ENCODE measurements around the gene ATXN1.
A peak's percentile ranks its signal among the peaks of the same experiment; 100 is the strongest.

Gene ATXN1

DNA sequence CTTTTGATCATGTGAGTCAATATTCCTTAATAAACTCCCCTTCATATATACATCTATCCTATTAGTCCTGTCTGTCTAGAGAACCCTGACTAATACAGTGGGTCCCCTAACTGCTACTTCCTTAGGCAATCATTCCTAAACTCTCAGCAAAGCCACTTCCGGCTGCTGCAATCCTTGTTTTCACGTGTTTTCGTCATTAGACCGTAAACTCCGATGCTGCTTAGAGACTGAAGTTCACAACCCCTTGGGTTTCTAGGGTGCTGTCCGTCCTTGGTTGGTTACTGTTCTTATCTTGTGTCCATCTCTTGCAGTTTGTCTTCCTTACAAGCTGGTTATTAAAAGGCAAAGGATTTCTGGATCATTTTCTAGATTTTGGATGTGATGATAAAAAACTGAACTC is 416.5 kb downstream of the ATXN1 start:
- no peak for DNase-seq

DNA sequence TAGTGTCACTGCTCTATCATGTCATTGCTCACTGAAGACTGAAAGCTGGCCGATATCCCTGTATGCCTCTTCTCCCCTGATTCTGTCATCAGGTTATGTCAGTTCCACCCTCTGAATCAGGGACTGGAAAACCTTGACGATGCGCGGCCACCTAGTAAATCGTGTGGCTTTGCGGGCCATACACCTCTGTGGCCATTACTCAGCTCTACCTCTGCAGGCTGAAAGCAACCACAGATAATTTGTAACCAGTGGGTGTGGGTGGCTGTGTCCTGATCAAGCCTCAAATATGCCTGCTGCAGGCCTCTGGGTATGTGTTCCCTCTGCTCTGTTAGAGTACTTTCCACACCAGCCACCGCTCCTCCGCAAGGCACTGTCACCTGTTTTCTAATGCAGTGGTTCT is 417.7 kb downstream of the ATXN1 start:
- DNase-seq = no peak

DNA sequence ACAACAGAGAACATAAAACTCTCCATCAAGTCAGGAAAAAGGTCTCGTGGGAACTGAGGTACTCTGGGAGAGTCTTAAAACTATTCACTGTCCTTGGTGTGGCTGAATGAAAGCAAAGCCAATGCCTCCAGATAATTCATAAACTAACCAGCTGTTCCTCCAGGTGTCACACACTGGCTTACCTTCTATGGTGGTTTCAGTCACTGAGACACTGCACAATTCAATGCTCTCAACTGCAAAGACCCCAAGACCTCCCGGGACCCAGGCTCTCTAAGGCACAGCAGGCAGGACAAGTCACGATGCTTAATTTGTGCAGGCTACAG is 422.0 kb downstream of the ATXN1 start:
- DNase-seq = no peak

DNA sequence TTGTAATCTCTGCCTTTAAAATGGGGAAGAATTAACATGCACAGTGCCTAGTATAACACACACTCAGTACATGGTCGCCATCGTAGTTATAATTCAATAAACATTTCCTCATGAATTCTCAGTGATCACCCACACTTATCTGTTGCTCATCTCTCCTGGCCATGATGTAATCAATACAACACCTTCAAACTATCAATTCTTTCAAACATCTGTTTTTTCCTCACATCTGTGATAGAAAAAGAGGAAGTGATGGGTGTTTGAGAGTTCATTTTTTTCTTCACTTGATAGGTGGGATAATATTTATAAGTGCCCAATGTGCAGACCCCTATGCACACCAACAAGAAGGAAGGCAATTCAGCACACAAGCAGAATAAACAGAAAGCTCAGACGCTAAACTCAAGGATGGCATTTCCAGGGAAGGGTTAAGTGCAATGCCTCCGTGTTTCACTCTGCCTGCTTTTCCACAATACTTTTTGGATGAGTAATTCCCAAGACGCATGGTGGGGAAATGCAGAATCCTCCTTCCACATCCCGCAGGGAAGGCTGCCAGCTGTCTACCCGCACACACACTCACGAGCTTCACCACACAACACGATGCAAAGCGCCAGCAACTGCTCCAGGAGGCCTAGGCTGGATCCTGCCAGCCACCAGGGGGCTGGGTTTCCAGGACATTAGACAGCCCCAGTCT is 422.5 kb downstream of the ATXN1 start:
- no peak for DNase-seq

DNA sequence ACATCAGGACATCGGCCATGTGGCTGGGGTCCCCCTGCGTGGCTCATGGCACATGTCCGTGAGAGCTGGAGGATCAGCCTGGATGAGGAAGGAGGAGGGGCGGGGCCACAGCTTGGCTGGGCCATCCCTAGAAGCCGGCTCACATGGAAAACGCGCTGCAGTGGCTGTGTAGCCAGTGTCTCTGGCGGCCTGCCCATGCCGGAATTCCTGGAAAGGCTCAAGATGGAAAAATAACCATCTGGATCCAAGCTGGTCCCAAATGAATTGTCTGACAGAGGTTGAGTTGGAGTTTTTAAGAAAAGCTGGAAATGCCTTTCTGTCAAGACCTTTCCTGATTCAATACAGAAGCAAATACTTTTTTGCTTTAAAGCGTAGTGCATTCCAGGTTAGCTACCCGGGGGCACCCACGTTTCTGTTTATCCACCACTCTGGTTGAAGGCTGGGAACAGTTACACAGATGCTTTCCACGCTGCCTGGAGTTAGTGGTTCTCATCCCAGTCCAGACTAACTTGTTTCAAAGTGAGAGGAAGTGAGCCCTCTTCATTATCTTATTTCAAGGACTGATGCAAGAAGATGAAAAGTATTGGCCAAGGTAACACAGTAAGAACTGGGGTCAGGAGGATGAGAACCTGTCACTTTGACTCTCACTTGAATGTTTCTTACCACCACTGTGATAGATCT is 423.8 kb downstream of the ATXN1 start:
- no peak for DNase-seq

DNA sequence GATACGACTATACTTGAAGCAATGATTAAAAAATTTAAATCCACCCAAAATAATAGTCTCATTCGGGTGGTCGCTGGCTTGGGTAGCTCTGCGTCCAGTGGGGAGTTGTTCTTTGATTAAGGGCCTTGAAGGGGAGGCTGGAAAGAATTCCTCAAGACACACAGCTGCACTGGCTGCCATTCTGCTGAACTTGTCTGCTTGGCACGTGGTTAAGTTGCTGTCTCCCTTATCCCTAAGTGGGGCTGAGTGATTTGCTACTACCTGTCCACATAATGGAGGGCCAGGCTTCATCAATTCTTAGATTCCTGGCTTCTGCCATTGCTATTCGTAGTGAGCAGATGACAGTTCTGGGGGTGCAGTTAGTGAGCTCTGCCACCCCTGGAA is 424.4 kb downstream of the ATXN1 start:
- DNase-seq = no peak

DNA sequence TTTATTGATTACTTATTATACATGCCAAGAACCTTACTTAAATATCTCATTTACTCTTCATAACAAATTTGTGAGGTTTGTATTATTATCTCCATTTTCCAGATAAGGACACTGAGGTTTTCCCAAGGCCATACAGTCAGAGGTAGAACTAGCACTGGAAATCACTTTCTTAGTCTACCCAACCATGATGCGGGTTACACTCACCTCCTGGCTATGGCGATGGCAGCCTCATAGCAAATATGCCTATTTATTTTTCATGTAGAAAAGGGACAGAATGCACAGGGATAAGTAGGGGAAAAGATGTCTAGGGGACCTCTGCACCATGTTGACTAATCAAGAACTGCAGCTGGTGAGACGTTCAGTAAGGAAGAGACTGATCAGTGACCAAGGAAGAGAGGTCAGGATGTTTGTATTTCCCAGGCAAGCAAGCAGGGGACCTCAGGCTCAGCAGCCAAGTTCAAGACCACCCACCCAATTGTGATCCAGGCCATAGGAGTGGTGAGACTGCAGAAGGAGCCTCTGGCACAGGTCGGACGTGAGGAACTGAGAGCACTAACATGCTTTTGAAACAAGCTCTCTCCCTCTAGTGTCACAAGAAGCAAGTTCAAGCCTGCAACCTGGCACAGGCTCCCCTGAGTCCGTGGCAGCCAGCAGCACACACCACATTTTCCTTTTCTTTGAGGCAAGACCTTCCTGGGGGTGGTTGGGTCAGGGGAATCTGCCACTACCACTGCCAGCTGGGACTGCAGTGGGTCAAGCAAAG is 425.0 kb downstream of the ATXN1 start:
- DNase-seq = no peak

DNA sequence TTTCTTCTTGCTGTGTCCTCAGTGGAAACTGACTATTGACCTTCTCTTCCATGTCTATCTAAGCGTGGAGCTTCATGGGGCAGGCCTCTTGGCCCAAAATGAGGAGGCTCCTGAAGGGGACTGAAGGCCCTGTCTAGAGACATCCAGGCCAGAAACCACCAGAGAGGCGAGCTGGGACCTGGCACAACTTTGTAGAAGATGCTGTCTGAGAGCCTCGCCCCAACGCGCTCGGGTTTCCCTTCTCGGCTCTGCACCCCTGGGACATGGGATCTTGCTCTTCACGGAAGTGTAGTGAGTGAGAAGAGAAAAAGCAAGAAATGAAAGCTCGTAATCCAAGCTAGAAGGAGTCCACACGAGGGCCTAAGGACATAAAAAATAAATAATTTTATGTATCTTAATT is 426.1 kb downstream of the ATXN1 start:
- no peak for DNase-seq

DNA sequence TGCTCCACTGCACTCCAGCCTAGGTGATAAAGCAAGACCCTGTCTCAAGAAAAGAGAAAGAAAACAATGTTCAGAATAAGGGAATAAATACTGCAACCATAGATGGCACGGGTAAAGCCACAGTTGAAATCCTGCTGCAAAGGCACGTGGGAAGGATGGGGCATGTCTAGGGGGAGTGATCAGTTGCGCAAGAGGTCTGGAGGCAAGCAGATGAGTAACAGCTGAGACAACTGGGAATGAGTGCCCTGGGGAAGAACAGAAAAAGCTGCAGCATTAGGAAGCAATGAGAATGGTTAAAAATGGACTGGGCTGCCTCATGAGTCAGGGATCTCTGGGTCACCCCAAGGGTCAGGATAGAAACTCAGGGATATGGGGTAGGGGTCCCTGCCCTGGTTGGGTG is 426.6 kb downstream of the ATXN1 start:
- no peak for DNase-seq

DNA sequence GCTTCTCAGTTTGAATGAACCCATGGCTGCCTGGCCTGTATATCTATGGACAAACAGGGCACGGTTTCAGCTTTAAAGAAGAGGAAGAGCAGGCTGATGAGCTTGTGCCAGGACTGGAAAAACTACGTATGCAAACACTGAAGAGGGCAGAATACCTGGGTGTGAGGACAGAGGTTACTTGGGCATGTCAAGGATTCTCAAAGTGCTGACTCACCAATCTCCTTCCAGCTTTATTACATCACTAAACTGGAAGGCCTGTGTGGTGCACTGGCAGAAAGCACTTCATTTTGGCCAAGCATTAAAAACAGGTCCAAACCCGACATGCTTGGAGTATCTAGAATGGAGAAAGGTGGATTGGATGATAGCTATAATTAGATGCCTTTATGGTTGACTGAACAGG is 427.7 kb downstream of the ATXN1 start:
- no peak for DNase-seq

DNA sequence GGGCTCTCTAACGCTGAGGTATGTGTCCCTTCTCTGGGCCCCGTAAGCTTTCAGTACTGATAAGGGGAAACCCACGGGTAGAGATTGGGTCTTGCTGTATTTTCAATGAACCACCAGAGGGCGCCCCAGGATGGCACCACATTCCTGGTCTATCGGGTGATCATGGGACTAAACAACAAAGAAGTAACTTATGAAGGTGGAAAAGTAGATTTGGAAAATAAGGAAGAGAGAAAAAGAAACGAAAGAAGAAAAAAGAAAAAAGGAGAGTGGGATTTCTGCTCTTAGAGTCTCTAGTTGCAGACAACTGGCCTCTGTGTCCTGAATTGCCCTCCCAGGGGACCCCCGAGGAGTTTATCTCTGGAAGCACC is 429.1 kb downstream of the ATXN1 start:
- DNase-seq = peak; percentile 5

DNA sequence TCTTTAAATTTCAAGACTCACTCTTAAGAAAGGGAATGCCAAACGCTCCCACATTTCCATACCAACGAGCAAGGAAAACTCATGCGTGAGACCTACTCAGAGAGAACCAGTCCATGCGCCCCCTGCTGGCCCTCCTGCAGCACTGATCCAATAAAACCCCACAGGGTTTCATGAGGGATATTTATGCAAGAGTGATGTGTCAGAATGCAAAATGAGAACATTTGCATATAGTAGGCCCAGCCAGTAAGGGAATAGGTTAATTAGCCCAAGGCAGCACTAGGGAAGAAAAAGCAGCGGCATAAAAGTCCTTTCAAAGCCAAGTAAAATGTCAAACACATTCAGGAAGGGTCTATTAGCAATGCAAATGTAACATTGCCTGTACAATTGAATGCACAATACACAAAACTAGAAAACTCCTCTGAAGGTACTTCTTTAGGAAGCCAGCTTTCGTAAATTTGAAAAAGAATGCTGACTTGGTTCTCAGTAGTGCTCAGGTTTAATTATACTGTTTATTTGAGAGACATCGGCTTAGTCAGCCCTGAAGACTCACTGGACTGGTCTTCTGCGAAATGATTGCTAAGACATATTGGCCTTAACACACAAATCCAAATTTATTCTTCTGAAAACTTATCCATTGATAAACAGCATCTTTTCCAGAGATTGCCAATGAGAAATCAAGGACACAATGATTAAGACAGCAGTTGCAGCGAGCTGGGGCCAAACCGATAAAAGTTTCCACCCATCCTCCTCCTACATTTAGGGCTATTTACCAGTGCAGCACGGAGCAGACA is 429.7 kb downstream of the ATXN1 start:
- DNase-seq = no peak

DNA sequence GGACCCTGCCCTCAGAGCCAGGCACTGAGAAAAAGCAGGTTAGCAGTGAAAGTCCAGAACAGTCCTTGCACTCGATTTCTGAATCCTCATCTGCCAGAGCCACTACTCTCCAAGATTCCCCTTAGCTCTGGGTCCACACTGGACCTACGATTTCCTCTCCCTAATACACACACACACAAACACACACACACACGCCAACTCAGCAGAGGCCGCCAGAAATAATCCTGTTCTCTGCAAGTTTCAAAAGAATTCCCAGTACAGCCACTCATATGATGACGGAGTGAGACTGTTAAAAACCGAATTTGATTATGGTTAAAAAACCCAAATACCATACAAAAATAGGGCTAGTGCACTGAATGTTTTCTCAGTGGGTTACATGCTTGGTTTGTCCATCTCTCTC is 432.0 kb downstream of the ATXN1 start:
- DNase-seq = no peak

DNA sequence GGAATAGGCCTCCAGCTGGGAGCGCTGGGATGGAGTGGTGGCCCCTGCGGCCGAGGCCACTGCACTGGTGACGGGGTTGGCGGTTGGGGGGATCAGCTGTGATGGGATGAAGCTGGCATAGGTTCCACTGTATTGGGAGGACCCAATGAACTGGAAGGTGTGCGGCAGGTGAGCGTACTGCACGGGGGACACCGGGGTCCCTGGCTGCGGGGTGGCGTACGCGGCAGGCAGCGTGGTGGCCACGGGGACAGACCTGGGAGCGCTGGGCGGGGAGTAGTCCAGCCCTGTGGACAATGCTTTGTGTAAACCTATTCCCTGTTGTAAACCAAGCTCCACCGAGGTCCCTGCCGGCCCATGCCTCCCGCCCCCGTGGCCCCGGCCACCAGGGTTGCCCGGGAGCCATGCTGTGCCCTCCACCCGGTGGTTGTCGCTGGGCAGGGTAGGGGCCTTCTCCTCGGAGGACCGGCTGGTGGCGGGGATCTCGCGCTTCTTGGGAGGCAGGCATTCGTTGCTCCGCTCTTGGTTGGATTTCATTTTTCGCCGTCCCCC is 433.4 kb downstream of the ATXN1 start:
- no peak for DNase-seq

DNA sequence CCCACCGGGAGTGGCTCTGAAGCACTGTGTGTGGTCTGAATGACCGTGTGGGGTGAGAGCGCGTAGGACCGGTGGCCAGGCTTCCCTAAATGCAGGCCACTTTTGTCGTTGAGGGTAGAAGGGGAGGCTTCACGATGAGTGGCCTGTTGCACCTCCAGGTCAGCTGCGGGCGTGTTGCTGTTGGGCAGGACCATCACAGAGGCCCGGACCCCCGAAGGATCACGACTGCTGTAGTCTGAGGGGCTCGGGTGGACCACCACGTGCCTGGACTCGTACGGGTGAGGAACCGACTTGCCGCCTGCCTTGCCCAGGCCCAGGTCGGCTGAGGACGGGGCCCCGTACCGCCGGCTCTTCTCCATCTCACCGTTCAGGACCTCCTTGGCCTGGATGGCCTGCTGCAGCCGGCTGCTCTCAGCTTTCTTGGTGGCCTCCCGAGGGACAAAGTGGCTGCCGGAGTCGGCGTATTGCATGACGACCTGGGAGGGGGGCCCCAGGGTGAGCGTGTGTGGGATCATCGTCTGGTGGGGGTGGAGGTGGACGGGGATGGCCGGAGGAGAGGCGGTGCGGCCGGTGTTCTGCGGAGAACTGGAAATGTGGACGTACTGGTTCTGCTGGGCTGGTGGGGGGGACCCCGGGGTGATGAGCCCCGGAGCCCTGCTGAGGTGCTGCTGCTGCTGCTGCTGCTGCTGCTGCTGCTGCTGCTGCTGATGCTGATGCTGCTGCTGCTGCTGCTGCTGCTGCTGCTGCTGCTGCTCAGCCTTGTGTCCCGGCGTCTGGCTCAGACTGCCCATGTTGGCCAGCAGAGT is 434.1 kb downstream of the ATXN1 start:
- DNase-seq = no peak

DNA sequence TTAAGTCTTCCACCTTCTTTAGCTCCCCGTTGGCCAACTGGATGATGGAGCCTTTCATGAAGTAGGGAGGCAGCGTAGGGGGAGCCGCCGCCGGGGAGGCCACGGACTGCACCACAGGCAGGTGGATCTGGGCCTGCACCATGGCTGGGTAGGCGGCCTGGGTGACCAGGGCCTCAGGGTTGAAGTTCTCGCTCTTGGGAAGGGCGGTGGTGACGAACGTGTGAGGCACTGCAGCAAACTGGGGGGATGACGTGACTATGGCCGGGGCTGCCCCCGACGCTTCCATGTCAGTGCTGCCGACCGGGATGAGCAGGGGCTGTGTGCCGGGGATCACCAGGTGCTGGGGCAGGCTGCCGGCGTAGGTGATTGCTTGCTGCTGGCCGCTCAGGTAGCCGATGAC is 434.7 kb downstream of the ATXN1 start:
- DNase-seq = no peak

DNA sequence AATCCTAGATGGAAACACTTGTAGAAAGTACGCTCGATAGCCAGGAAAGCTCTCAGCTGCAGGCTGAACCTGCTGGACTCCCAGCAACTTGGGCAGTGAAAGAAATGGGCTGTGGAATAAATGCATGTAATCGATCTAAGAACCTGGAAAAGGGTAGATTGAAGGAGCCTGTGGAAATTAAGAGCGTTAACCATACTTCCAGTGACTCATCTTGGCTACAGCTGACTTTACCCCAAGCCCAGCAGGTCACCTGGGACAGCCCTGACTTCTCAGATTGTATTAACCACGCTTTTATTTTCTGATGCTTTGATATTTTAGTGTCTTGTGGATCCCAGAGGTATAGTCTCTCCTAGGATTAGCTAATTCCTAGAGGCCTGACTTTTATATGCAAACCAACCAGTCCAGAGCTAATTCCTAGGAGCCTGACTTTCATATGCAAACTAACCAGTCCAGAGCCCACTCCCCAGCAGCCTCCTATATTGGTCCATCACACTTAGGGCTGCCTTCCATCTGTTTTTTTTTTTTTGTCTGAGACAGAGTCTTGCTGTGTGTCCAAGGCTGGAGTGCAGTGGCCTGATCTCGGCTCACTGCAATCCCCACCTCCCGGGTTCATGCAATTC is 436.5 kb downstream of the ATXN1 start:
- DNase-seq = no peak

DNA sequence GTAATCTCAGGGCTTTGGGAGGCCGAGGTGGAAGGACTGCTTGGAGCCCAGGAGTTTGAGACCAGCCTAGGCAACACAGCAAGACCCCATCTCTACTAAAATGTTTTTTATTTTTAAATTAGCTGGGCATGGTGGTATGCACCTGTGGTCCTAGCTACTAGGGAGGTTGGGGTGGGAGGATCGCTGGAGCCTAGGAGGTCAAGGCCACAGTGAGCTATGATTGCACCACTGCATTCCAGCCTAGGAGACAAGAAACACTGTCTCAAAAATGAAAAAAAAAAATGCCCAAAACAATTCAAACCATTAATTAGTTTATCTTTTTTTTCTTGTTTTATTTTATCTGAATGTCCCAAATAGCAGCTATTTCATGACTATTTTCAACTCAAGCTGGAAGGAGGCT is 437.1 kb downstream of the ATXN1 start:
- DNase-seq = no peak

DNA sequence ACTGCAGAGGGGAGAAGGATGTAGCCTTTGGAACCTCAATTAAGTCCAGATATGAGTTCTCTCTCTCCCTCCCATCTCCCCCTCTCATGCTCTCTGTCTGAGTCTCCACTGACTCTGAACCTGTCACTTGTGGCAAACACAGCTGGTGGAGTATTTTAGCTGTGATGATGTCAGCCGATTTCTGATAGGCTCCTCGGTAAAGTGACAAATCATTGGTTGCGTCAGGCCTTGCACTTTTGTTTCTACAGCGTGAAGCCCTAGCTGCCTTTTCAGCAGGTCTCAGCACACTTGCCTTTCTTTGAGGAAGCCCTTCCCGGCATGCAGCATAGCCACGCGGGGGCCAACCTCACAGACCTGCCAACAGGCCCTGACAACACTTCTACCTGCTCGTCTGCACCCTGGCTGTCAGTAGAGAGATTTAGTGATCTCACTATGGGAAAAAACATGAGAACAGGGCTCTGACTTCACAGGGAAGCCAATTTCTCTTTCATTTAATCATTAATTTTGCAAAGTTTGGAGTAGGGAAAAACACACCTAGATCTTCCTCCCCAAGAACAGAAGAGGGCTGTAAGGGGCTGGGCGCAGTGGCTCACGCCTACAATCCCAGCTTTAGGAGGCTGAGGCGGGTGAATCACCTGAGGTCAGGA is 438.5 kb downstream of the ATXN1 start:
- DNase-seq = no peak

DNA sequence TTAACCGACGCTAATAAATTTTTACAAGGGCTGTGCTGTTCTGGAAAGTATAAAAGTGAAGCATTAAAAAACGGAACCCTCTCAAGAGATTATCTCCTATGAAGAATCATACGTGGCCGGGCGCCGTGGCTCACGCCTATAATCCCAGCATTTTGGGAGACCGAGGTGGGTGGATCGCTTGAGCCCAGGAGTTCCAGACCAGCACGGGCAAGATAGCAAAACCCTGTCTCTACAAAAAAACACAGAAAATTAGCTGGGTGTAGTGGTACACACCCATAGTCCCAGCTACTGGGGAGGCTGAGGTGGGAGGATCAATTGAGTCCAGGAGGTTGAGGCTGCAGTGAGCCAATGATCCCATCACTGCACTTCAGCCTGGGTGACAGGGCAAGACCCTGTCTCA is 439.4 kb downstream of the ATXN1 start:
- no peak for DNase-seq

DNA sequence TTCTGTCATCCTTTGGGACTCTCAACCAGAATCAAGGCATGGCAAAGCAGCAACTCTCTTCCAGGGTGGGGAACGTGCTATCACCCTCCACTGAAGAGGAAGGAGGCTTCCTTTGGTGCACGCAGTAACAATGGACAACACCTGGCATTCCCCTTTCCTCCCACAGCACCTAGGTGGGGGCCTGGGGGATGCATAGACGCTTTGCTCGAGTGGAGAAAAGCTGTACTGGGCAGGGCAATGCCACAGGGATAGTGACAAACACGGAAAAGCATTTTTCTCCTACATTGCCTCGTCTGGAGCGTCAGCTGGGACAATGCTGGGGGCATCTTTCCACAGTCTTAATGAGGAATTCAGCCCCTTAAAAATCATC is 439.9 kb downstream of the ATXN1 start:
- no peak for DNase-seq
